Natural killer cell (primary cell): ENCODE measurements around the gene CFC1B. TPM values are rescaled to one million over a fixed set of nuclear protein-coding genes. Genes with fewer than 3 reads are reported as not detected.
"Not testable (repeated sequence)": the region's sequence is repeated elsewhere in the genome, so short reads cannot be mapped to it uniquely, and the experiment has no call there.

ENCODE experiments used
- ATAC-seq, 3 donors: fragments of 150-1000 bp in 2 of 3; fragments of 200-7000 bp in 1 of 3; cut with Tn5 transposase; 1 replicate in 1 of 3; 2 replicates in 2 of 3; pipeline ENCODE4 v1.10.0; 2021; ENCODE audit warnings: mild to moderate bottlenecking in 2 of 3, moderate library complexity in 2 of 3
- DNase-seq, 2 donors: peaks; one replicate each; pipeline versions ENCODE4 v3.0.0 to v3.0.0-alpha.2; 2013 to 2021; ENCODE audit warnings: mixed read lengths in 1 of 2
- H3K27ac ChIP-seq: one replicate; pipeline ENCODE4 v1.5.1; 2013; ENCODE audit warnings: mild to moderate bottlenecking, low read length
- H3K27me3 ChIP-seq: one replicate; pipeline ENCODE4 v1.6.1; 2013; ENCODE audit warnings: low read length; ENCODE audit not compliant: control insufficient read depth, insufficient read depth
- H3K36me3 ChIP-seq: one replicate; pipeline ENCODE4 v1.6.1; 2013; ENCODE audit warnings: low read length; ENCODE audit not compliant: control insufficient read depth, insufficient read depth
- H3K4me1 ChIP-seq: one replicate; pipeline ENCODE4 v1.6.1; 2013; ENCODE audit warnings: low read length; ENCODE audit not compliant: control insufficient read depth, insufficient read depth
- H3K4me3 ChIP-seq: one replicate; pipeline ENCODE4 v1.5.1; 2013; ENCODE audit warnings: low read length
- H3K9me3 ChIP-seq: one replicate; pipeline ENCODE4 v1.6.1; 2013; ENCODE audit warnings: low read length; ENCODE audit not compliant: control insufficient read depth, insufficient read depth
- H3K27ac Mint-ChIP-seq, 2 donors: one replicate each; pipeline ENCODE4 v1.8.0; 2022; ENCODE audit warnings: mild to moderate bottlenecking in 2 of 2, mixed read lengths in 2 of 2, moderate library complexity in 1 of 2
- H3K27me3 Mint-ChIP-seq, 2 donors: one replicate each; pipeline ENCODE4 v1.8.0; 2022; ENCODE audit warnings: low read depth in 2 of 2, mixed read lengths in 2 of 2
- H3K36me3 Mint-ChIP-seq: one replicate; pipeline ENCODE4 v1.8.0; 2022; ENCODE audit warnings: mixed read lengths
- H3K4me1 Mint-ChIP-seq, 2 donors: one replicate each; pipeline ENCODE4 v1.8.0; 2022; ENCODE audit warnings: mixed read lengths in 2 of 2
- H3K4me3 Mint-ChIP-seq: one replicate; pipeline ENCODE4 v1.8.0; 2022; ENCODE audit warnings: mild to moderate bottlenecking, moderate library complexity, mixed read lengths
- H3K9me3 Mint-ChIP-seq, 2 donors: one replicate each; pipeline ENCODE4 v1.8.0; 2022; ENCODE audit warnings: mixed read lengths in 2 of 2
- WGBS: methylation state at CpG from one replicate; pipeline ENCODE4 v1.1.7; 2013; ENCODE audit warnings: missing lambda C conversion rate; ENCODE audit not compliant: insufficient coverage; 5-methylcytosine and 5-hydroxymethylcytosine counted together
- intact Hi-C: fragments of 100-400 bp; cut with micrococcal nuclease; formaldehyde crosslinking; loops from one replicate; pipeline ENCODE4 v1.14.2; 2022
- total RNA-seq, 4 donors: library from RNA; stranded (reverse); fragments of 120-200 nt in 1 of 4; gene quantifications; one replicate each; pipeline versions ENCODE4 v1.2.3 to v1.2.4, GENCODE V29; 2013 to 2022

The CFC1B gene
- total RNA-seq, 3 donors from 2014 or later (not counting 1 experiment from before 2014, with no cell fraction given), result not detected

DNA sequence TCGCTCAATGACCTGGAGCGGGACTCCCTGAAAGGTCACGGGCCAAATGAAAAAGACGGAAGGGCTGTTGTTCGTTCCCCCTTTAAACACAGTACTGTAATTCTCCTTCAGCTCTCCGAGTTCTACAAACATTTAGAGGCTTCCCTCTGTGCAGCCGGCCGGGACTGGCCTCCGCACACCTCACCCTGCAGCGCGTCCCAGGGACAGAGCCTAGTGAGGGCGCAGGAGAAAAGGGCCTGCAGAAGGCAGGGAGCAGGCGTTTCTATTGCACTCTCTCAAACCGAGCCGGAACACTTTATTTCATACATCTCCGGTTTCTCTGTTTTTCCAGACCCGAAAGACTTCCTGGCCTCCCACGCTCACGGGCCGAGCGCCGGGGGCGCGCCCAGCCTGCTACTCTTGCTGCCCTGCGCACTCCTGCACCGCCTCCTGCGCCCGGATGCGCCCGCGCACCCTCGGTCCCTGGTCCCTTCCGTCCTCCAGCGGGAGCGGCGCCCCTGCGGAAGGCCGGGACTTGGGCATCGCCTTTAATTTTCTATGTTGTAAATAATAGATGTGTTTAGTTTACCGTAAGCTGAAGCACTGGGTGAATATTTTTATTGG is 6.4 kb downstream of the CFC1B start:
- H3K36me3 ChIP-seq, H3K4me1 ChIP-seq, H3K9me3 Mint-ChIP-seq, H3K4me3 ChIP-seq, H3K27ac Mint-ChIP-seq, H3K4me3 Mint-ChIP-seq, H3K9me3 ChIP-seq, H3K27ac ChIP-seq, H3K36me3 Mint-ChIP-seq, DNase-seq, H3K27me3 Mint-ChIP-seq, intact Hi-C loops, H3K27me3 ChIP-seq, H3K4me1 Mint-ChIP-seq: not testable (repeated sequence)
- no CpG with 5 or more reads among the region's 40 CpGs for WGBS
- ATAC-seq, result peak in 2 of 3 donors; percentile 26 to 71

DNA sequence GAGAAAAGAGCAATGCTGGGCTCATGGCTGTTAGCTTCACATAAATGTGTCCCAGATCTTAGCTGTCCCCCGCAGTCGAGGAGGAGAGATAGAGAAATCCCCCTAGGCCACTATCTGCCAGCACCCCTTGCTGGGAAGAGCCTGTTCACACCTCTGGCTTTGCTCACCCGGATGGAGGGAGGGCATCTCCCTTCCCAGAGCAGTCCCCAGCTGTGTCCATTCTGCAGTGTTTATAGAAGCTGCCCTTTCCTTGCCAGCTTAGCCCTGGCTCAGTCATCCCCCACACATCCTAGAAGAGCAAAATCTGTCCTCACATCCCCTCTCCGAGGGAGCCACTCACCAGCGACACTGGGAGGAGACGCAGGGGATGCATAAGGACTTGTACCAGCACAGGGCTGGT is 8.5 kb downstream of the CFC1B start:
- H3K27me3 ChIP-seq, H3K36me3 Mint-ChIP-seq, H3K4me3 ChIP-seq, H3K36me3 ChIP-seq, H3K4me3 Mint-ChIP-seq, DNase-seq, H3K4me1 ChIP-seq, H3K4me1 Mint-ChIP-seq, H3K27ac Mint-ChIP-seq, ATAC-seq, H3K9me3 ChIP-seq, H3K27me3 Mint-ChIP-seq, intact Hi-C loops, H3K27ac ChIP-seq, H3K9me3 Mint-ChIP-seq: not testable (repeated sequence)
- WGBS, result no CpG with 5 or more reads among the region's 6 CpGs

DNA sequence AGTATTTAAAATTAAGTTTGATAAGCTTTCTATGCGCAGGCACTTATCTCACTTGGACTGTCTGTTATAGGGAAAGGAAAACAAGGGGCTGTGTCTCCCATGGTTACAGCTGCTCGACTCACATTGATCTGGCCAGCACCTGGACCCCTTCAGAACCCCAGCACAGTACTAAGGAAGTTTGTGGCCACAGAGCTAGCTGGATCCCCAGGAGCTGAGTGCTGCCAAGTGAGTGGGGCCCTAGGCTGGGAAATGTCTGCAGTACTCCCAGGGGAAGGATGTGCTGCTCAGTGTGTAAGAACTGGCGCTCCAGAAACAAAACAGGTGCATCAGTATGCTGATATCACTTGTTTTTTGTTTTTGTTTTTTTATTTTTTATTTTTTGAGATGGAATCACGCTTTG is 9.2 kb downstream of the CFC1B start:
- H3K4me1 ChIP-seq, H3K9me3 ChIP-seq, H3K9me3 Mint-ChIP-seq, H3K36me3 ChIP-seq, intact Hi-C loops, H3K27me3 Mint-ChIP-seq, H3K36me3 Mint-ChIP-seq, H3K27ac ChIP-seq, H3K27me3 ChIP-seq, H3K4me3 ChIP-seq, H3K4me3 Mint-ChIP-seq, H3K27ac Mint-ChIP-seq, DNase-seq, ATAC-seq, H3K4me1 Mint-ChIP-seq: not testable (repeated sequence)
- WGBS, result no CpG with 5 or more reads among the region's 4 CpGs

DNA sequence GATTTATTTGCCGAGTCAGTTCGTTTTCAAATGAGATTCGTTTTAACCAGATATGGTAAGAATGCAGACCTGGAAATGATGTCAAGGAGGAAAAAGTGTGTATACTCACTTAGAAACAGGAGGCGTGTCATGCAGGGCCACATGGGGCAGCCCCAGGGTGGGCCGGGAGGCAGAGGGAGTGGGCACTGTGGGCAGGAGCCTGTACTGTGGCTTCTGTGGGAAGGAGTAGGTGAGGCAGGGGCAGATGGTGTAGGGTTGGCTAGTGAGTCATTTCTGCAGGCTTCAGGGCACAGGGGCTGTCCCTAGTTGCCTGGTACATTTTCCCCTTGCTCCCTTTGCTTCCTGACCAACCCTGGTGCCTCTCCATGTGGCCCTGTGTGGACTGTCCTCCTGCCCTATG is 10.2 kb downstream of the CFC1B start:
- H3K9me3 ChIP-seq, H3K9me3 Mint-ChIP-seq, H3K4me3 ChIP-seq, H3K36me3 Mint-ChIP-seq, H3K4me1 ChIP-seq, H3K27ac Mint-ChIP-seq, H3K4me3 Mint-ChIP-seq, H3K36me3 ChIP-seq, H3K27me3 Mint-ChIP-seq, H3K27me3 ChIP-seq, H3K4me1 Mint-ChIP-seq, DNase-seq, H3K27ac ChIP-seq, intact Hi-C loops: not testable (repeated sequence)
- WGBS, result no CpG with 5 or more reads among the region's 5 CpGs
- ATAC-seq, result peak; percentile 55 to 76 (median 73)

DNA sequence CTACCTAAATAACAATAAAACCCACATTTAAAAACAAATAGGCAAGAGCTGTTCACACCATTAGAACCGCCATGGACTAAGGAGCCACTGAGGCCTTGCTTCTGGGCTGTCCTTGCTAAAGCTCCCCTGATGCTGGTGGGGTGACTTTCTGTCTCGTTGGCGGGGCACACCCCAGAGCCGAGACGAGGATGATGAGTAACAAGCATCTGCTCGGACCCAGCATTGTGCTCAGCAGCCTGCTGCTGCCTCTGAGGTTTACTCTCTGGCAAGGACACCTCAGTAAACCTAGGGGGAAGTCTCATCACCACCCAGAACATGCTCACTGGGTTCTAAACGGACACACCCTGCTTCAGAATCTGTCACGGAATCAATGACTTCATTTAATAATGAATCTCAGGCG is 10.7 kb downstream of the CFC1B start:
- H3K4me1 ChIP-seq, H3K27ac ChIP-seq, H3K27ac Mint-ChIP-seq, H3K27me3 Mint-ChIP-seq, H3K4me3 ChIP-seq, intact Hi-C loops, DNase-seq, H3K36me3 Mint-ChIP-seq, H3K27me3 ChIP-seq, H3K4me3 Mint-ChIP-seq, H3K9me3 Mint-ChIP-seq, H3K9me3 ChIP-seq, H3K36me3 ChIP-seq, H3K4me1 Mint-ChIP-seq: not testable (repeated sequence)
- WGBS, result no CpG with 5 or more reads among the region's 9 CpGs
- ATAC-seq, result peak; percentile 25 to 60 (median 47)

DNA sequence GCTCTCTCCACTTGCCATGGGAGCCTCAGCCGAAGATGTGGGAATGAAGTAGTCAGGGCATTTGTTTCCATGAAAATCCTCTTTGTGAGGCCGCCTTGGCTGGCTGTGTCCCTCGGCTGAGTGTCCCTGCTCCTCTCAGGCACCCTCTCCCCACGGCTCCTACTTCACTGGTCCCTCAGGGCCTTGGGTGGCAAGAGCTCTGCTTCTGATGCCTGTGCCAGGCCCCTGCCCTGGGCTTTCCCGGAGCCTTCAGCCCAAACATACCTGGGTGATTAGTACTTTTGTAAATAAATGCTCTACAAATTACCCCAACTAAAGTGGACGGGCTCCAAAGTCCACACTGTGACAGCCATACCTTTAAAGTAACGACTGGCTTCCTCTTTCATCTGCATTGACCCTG is 15.6 kb downstream of the CFC1B start:
- H3K27ac Mint-ChIP-seq, H3K9me3 ChIP-seq, H3K4me1 Mint-ChIP-seq, H3K27me3 Mint-ChIP-seq, H3K36me3 ChIP-seq, H3K27ac ChIP-seq, H3K9me3 Mint-ChIP-seq, H3K4me1 ChIP-seq, H3K4me3 ChIP-seq, H3K36me3 Mint-ChIP-seq, intact Hi-C loops, H3K4me3 Mint-ChIP-seq, DNase-seq, H3K27me3 ChIP-seq: not testable (repeated sequence)
- peak in 1 of 3 donors; percentile 21 for ATAC-seq
- no CpG with 5 or more reads among the region's 7 CpGs for WGBS

DNA sequence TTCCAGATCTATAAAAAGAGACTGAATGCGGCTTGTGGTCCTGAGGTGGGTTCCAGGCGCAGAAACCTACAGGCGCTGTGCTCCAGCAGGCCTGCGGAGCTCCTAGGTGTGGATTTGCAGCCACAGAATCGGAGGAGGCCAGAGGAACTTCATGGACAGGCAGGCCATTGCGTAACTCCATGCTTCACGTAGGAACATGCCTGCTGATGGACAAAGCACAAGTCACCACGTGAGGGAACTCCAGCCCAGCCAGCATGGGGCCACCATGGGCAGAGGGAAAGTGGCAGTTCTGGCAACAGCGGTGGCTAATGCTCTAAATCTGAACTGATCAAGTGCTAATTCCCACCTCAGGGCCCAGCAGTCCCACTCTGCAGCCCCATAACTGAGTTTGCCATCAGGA is 17.2 kb downstream of the CFC1B start:
- intact Hi-C loops, ATAC-seq, H3K9me3 ChIP-seq, DNase-seq, H3K4me1 Mint-ChIP-seq, H3K9me3 Mint-ChIP-seq, H3K36me3 Mint-ChIP-seq, H3K27ac Mint-ChIP-seq, H3K4me3 ChIP-seq, H3K27me3 ChIP-seq, H3K36me3 ChIP-seq, H3K27ac ChIP-seq, H3K27me3 Mint-ChIP-seq, H3K4me3 Mint-ChIP-seq, H3K4me1 ChIP-seq: not testable (repeated sequence)
- no CpG with 5 or more reads among the region's 9 CpGs for WGBS

DNA sequence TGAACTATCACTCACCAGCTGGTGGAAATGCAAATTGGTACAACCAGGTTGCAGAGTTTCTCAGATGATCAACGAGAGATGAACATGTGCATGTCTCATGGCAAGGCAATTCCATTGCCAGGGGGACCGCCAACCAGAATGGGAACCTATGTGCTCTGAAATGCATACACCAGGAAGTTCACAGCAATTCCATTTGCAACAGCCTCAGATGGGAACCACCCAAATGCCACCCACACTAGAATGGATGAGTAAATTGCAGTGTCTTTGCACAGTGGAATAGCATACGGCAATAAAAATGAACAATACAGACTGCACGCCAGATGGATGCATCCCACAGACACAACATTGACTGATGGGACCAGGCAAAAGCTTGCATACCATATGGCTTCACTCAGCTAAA is 21.8 kb downstream of the CFC1B start:
- H3K9me3 Mint-ChIP-seq, H3K36me3 Mint-ChIP-seq, ATAC-seq, H3K4me3 Mint-ChIP-seq, H3K27ac ChIP-seq, intact Hi-C loops, H3K4me1 ChIP-seq, DNase-seq, H3K4me1 Mint-ChIP-seq, H3K27me3 Mint-ChIP-seq, H3K27me3 ChIP-seq, H3K27ac Mint-ChIP-seq, H3K9me3 ChIP-seq, H3K36me3 ChIP-seq, H3K4me3 ChIP-seq: not testable (repeated sequence)
- no CpG with 5 or more reads among the region's 4 CpGs for WGBS
